ENCODE measurements around the gene DENND4C. TPM values are rescaled to one million over a fixed set of nuclear protein-coding genes. Genes with fewer than 3 reads are reported as not detected.

The DENND4C gene
- total RNA-seq, 2 experiments from 2014 or later: 17.4 to 18.5 TPM

DNA sequence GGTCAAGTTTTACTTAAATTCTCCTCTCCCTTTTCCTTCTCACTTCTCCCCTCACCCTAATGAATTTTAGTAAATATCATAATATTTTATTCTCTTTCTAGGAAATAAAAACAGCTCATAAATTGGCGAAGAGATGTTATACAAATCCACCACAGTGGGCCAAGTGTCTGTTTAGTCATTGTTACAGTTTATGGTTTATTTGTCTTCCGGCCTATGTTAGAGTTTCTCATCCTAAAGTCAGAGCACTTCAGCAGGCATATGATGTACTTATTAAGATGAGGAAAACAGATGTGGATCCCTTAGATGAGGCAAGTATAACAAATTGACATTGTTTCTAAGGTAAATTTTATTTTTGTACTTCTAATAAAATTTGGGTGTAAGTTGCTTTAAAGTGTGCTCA lies 101.4 kb downstream of the DENND4C start:
- CTCF ChIA-PET: interaction anchor here (1.8 kb wide), 1 partner anchor 133 kb away, joined by 7 read pairs; no protein-coding TSS in a partner anchor
- peaks cover 10% of the 10 kb centered on the region for H3K36me3 Mint-ChIP-seq (ENCODE audit: low read depth)

DNA sequence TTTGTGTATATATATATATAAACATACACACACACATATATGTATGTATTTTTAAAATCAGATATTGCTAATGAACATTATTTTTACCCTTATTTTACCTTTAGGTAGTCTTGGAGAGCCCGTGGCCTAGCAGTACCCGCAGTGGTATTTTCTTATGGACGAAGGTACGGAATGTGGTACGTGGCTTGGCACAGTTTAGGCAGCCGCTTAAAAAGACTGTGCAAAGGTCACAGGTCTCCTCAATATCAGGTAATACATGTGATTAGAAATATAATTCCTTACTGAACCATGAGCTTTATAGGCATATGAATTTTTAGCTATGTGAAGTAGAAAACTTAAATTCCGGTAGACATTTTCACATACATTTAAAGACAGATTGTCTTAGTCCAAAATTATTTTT lies 105.7 kb downstream of the DENND4C start:
- no peak overlapping the region for H3K27ac Mint-ChIP-seq
- H3K9me3 Mint-ChIP-seq: no peaks in the 10 kb centered on the region
- ATAC-seq (no peak), DNase-seq (no peak)
- ChIA-PET POLR2A (no interaction called here), CTCF (no interaction called here)
- intact Hi-C loops (cut with micrococcal nuclease): no loop called here
- H3K4me1 Mint-ChIP-seq (ENCODE audit: low read depth): no peaks in the 10 kb centered on the region
- TF ChIP-seq, protein P1, sequence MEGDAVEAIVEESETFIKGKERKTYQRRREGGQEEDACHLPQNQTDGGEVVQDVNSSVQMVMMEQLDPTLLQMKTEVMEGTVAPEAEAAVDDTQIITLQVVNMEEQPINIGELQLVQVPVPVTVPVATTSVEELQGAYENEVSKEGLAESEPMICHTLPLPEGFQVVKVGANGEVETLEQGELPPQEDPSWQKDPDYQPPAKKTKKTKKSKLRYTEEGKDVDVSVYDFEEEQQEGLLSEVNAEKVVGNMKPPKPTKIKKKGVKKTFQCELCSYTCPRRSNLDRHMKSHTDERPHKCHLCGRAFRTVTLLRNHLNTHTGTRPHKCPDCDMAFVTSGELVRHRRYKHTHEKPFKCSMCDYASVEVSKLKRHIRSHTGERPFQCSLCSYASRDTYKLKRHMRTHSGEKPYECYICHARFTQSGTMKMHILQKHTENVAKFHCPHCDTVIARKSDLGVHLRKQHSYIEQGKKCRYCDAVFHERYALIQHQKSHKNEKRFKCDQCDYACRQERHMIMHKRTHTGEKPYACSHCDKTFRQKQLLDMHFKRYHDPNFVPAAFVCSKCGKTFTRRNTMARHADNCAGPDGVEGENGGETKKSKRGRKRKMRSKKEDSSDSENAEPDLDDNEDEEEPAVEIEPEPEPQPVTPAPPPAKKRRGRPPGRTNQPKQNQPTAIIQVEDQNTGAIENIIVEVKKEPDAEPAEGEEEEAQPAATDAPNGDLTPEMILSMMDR (IDR thresholded peaks at IDR 0.05): no peak
- no peak overlapping the region for H3K4me3 Mint-ChIP-seq
- no peaks in the 10 kb centered on the region for H3K27me3 Mint-ChIP-seq
- H3K36me3 Mint-ChIP-seq (ENCODE audit: low read depth): peaks cover 4% of the 10 kb centered on the region

More for the DNA sequence above, 101.4 kb downstream of the DENND4C start:
- DNase-seq (no peak), ATAC-seq (no peak)
- H3K27ac Mint-ChIP-seq: no peak overlapping the region
- H3K27me3 Mint-ChIP-seq: no peaks in the 10 kb centered on the region
- H3K4me1 Mint-ChIP-seq (ENCODE audit: low read depth): no peaks in the 10 kb centered on the region
- intact Hi-C loops (cut with micrococcal nuclease): no loop called here
- TF ChIP-seq, protein P1 (IDR thresholded peaks at IDR 0.05): no peak
- H3K4me3 Mint-ChIP-seq: no peak overlapping the region
- no peaks in the 10 kb centered on the region for H3K9me3 Mint-ChIP-seq
- POLR2A ChIA-PET: no interaction called here

DNA sequence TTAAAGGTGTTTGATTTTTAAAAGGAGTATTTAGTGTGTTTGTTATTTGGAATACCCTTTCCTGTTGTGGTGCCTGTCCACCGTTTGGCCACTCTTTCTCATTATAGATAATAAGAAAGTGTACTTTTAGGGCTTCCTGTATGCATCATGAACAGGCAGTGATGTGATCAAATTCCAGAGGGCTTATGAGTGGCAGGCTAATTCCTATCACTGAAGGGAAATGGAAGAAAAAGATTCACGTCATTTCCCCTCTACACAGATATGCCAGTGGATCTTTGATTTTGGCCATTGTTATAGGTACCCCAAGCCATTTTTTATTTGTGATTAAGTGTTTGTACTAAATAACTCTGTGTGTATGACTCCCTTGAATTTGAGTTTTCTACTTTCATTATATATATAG lies 112.5 kb downstream of the DENND4C start:
- intact Hi-C loops (cut with micrococcal nuclease): no loop called here
- no peaks in the 10 kb centered on the region for H3K9me3 Mint-ChIP-seq
- H3K4me1 Mint-ChIP-seq (ENCODE audit: low read depth): no peaks in the 10 kb centered on the region
- DNase-seq (no peak), ATAC-seq (no peak)
- peaks cover 9% of the 10 kb centered on the region for H3K36me3 Mint-ChIP-seq (ENCODE audit: low read depth)
- H3K27me3 Mint-ChIP-seq: no peaks in the 10 kb centered on the region
- POLR2A ChIA-PET: no interaction called here
- CTCF ChIA-PET: no interaction called here
- TF ChIP-seq, protein P1 (IDR thresholded peaks at IDR 0.05): no peak
- no peak overlapping the region for H3K4me3 Mint-ChIP-seq
- no peak overlapping the region for H3K27ac Mint-ChIP-seq

DNA sequence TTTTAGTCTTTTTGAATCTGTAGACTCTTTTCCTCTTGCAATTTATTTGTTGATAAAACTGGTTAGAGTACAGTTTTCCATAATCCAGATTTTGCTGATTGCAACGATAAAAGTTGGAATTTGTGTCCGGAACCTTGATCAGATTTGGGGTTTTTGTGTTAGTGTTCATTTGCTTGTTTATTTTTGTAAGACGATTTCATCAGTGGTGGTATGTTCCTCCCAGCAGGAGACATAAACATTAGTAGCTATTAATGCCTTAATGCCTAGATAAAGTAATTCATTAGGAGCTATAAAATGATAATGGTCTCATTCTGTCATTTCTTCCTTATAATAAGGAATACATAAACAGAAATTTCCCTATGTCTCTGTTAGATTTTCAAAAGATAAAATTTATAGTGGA lies 128.2 kb downstream of the DENND4C start:
- H3K27ac Mint-ChIP-seq: no peak overlapping the region
- peaks cover 8% of the 10 kb centered on the region for H3K36me3 Mint-ChIP-seq (ENCODE audit: low read depth)
- no peaks in the 10 kb centered on the region for H3K9me3 Mint-ChIP-seq
- no peak for DNase-seq
- POLR2A ChIA-PET: no interaction called here
- no peaks in the 10 kb centered on the region for H3K4me1 Mint-ChIP-seq (ENCODE audit: low read depth)
- CTCF ChIA-PET: interaction anchor here (1.0 to 3.1 kb wide), 3 partner anchors 12 to 310 kb away, joined by 4 to 17 read pairs (median 4); partner anchors contain the start of gene RRAGA
- ATAC-seq: no peak
- no peaks in the 10 kb centered on the region for H3K27me3 Mint-ChIP-seq
- intact Hi-C loops (cut with micrococcal nuclease): no loop called here
- TF ChIP-seq, protein P1 (IDR thresholded peaks at IDR 0.05): no peak
- no peak overlapping the region for H3K4me3 Mint-ChIP-seq

DNA sequence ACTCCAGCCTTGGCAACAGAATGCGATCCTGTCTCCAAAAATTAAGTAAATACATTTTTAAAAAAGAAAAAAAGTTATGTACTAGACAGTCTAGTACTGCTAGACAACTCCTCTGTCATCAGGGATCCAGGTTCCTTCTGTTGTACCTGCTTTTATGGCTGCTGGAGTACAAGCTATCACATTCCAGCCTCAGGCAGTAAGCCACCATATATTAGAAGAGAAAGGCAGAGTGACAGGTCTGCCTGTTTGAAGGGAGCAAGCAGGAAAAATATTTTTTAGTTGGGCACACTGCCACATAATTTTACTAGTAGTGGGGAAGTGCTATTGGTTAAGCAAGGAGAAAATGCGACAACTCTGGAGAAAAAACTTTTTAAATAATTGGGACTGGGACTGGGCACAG lies 138.6 kb downstream of the DENND4C start:
- peaks cover 8% of the 10 kb centered on the region for H3K4me1 Mint-ChIP-seq (ENCODE audit: low read depth)
- peak overlapping the region; percentile 2 for H3K27ac Mint-ChIP-seq
- intact Hi-C loops (cut with micrococcal nuclease): no loop called here
- peaks cover 11% of the 10 kb centered on the region for H3K36me3 Mint-ChIP-seq (ENCODE audit: low read depth)
- no peaks in the 10 kb centered on the region for H3K9me3 Mint-ChIP-seq
- ChIA-PET POLR2A (interaction anchor here (0.7 to 1.2 kb wide), 2 partner anchors 9 to 11 kb away, joined by 3 to 5 read pairs; partner anchors contain the start of gene RPS6), CTCF (interaction anchor here (1.3 kb wide), 1 partner anchor 96 kb away, joined by 3 read pairs; no protein-coding TSS in a partner anchor)
- no peaks in the 10 kb centered on the region for H3K27me3 Mint-ChIP-seq
- TF ChIP-seq, protein P1 (IDR thresholded peaks at IDR 0.05): no peak
- H3K4me3 Mint-ChIP-seq: no peak overlapping the region
- no peak for ATAC-seq
- DNase-seq: no peak
